Smooth muscle cell (in vitro differentiated cells): Measurements from ENCODE around the gene PNMT. TPM values are rescaled to one million over a fixed set of nuclear protein-coding genes. Genes with fewer than 3 reads are reported as not detected.

Experiments used
- DNase-seq: peaks from one replicate; lab custom pipeline; 2025; ENCODE audit not compliant: unreplicated experiment; lab: John Stamatoyannopoulos, UW
- H2AFZ ChIP-seq: fragments of 200-600 bp; sonication (generic); 2 replicates; pipeline ENCODE4 v1.6.0; 2016; ENCODE audit warnings: antibody characterized with exemption, low read depth, mild to moderate bottlenecking
- H3F3A ChIP-seq: fragments of 200-600 bp; sonication (generic); 2 replicates; pipeline ENCODE4 v1.6.0; 2017; ENCODE audit warnings: antibody characterized with exemption, low read depth
- H3K27ac ChIP-seq: fragments of 200-600 bp; sonication (generic); 2 replicates; pipeline ENCODE4 v1.5.1; 2016; ENCODE audit warnings: low read depth, mild to moderate bottlenecking
- H3K27me3 ChIP-seq: fragments of 200-600 bp; sonication (generic); 2 replicates; pipeline ENCODE4 v1.6.1; 2016; ENCODE audit warnings: low read depth, mild to moderate bottlenecking
- H3K36me3 ChIP-seq: fragments of 200-600 bp; sonication (generic); 2 replicates; pipeline ENCODE4 v1.5.1; 2016; ENCODE audit warnings: low read depth
- H3K4me1 ChIP-seq: fragments of 200-600 bp; sonication (generic); 2 replicates; pipeline ENCODE4 v1.5.1; 2016; ENCODE audit warnings: low read depth
- H3K4me2 ChIP-seq: fragments of 200-600 bp; sonication (generic); 2 replicates; pipeline ENCODE4 v1.6.0; 2016; ENCODE audit warnings: mild to moderate bottlenecking
- H3K4me3 ChIP-seq: fragments of 200-600 bp; sonication (generic); 2 replicates; pipeline ENCODE4 v1.5.1; 2016; ENCODE audit warnings: mild to moderate bottlenecking
- H3K79me2 ChIP-seq: fragments of 200-600 bp; sonication (generic); 2 replicates; pipeline ENCODE4 v1.6.0; 2016; ENCODE audit warnings: low read depth, mild to moderate bottlenecking
- H3K9ac ChIP-seq: fragments of 200-600 bp; sonication (generic); 2 replicates; pipeline ENCODE4 v1.6.0; 2016; ENCODE audit warnings: low read depth
- H3K9me3 ChIP-seq: fragments of 200-600 bp; sonication (generic); replicated peaks from 2 replicates; pipeline ENCODE4 v1.5.1; 2016; ENCODE audit warnings: low read depth
- H4K20me1 ChIP-seq: fragments of 200-600 bp; sonication (generic); 2 replicates; pipeline ENCODE4 v1.6.0; 2016; ENCODE audit warnings: low read depth
- CTCF ChIP-seq: fragments of 200-600 bp; sonication (generic); IDR thresholded peaks from 2 replicates; pipeline ENCODE4 v1.5.1; 2017; ENCODE audit warnings: borderline replicate concordance, mild to moderate bottlenecking, antibody characterized with exemption; ENCODE audit not compliant: insufficient read depth, poor library complexity, severe bottlenecking
- WGBS: methylation state at CpG from one replicate; pipeline ENCODE4 v1.1.7; 2016; ENCODE audit warnings: low lambda C conversion rate; 5-methylcytosine and 5-hydroxymethylcytosine counted together
- polyA plus RNA-seq: library from polyadenylated mRNA; unstranded; fragments of >200 nt; fragmentation: Nextera tagmentation; extraction: Ambion mirVana; gene quantifications from 2 replicates; pipeline ENCODE4 v1.2.1, GENCODE V29; 2016
- total RNA-seq: library from RNA; depleted of rRNA; stranded (reverse); fragments of >200 nt; gene quantifications from 2 replicates; pipeline ENCODE4 v1.2.3, GENCODE V29; 2014

Gene PNMT
- total and polyA plus RNA-seq, 2 experiments from 2014 or later = 0.23 TPM; not detected in 1

GRCh38 chr17:39677542-39678339, 9.5 kb downstream of the PNMT start:
- no peak for TF ChIP-seq CTCF
- no peak for DNase-seq
- 59% methylated on average over 13 of the region's 13 CpGs for WGBS

GRCh38 chr17:39678340-39679116, 10.3 kb downstream of the PNMT start:
- Histone ChIP-seq H3K4me2 (no peak overlapping the region), H3K27me3 (no peaks in the 10 kb centered on the region), H3K36me3 (no peaks in the 10 kb centered on the region), H3K9ac (no peak overlapping the region), H3K79me2 (no peaks in the 10 kb centered on the region), H3K4me3 (no peak overlapping the region), H3F3A (no peaks in the 10 kb centered on the region), H4K20me1 (no peaks in the 10 kb centered on the region), H3K27ac (no peak overlapping the region), H3K4me1 (no peaks in the 10 kb centered on the region), H2AFZ (no peak overlapping the region), H3K9me3 (no peaks in the 10 kb centered on the region)
- no peak for DNase-seq
- no peak for TF ChIP-seq CTCF
- 93% methylated on average over 13 of the region's 13 CpGs for WGBS

More at GRCh38 chr17:39677542-39678339, 9.5 kb downstream of the PNMT start:
- Histone ChIP-seq H2AFZ (no peak overlapping the region), H3K4me1 (no peaks in the 10 kb centered on the region), H3K4me3 (no peak overlapping the region), H3K4me2 (no peak overlapping the region), H3K27ac (no peak overlapping the region), H4K20me1 (no peaks in the 10 kb centered on the region), H3K9ac (no peak overlapping the region), H3K36me3 (no peaks in the 10 kb centered on the region), H3K9me3 (no peaks in the 10 kb centered on the region), H3F3A (no peaks in the 10 kb centered on the region), H3K79me2 (no peaks in the 10 kb centered on the region), H3K27me3 (no peaks in the 10 kb centered on the region)

GRCh38 chr17:39679521-39680192, 11.4 kb downstream of the PNMT start:
- H3K27me3 ChIP-seq = no peaks in the 10 kb centered on the region
- H3K9me3 ChIP-seq = no peaks in the 10 kb centered on the region
- H3K4me3 ChIP-seq = no peak overlapping the region
- DNase-seq = no peak
- no peak for TF ChIP-seq CTCF
- no peak overlapping the region for H3K27ac ChIP-seq
- H3K36me3 ChIP-seq = no peaks in the 10 kb centered on the region
- no peaks in the 10 kb centered on the region for H4K20me1 ChIP-seq
- no peak overlapping the region for H3K4me2 ChIP-seq
- H3K4me1 ChIP-seq = no peaks in the 10 kb centered on the region
- H3K79me2 ChIP-seq = no peaks in the 10 kb centered on the region
- H2AFZ ChIP-seq = no peak overlapping the region
- no peak overlapping the region for H3K9ac ChIP-seq
- H3F3A ChIP-seq = no peaks in the 10 kb centered on the region
- WGBS = 96% methylated on average over 12 of the region's 12 CpGs
